NOMO-1 treated with DMSO at 0.1 percent for 48 hours (cell line): Measurements from ENCODE around the gene CDKAL1.
"Not testable (repeated sequence)": the region's sequence is repeated elsewhere in the genome, so short reads cannot be mapped to it uniquely, and the experiment has no call there.

Experiments
- DNase-seq: peaks from one replicate; lab custom pipeline; 2025; ENCODE audit not compliant: unreplicated experiment; lab: John Stamatoyannopoulos, UW

The CDKAL1 gene

DNA sequence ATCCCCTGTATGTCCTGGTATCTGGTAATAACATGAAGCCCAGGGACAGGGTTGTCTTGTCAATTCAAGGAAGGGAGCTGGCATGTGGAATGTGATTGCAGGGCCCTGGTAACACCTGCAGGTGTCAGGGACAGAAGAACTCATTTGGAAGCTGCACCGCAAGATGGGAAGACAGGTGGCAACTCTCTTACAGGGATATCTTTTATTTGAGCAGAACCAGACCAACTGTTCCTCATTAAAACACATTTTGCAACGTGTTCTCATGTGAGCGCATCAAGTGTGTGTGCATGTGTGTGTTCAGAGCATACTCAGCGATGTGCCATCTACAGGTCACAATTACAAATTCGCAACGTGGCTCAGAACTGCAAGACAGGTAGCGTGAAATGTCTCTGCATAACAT lies 688.4 kb downstream of the CDKAL1 start:
- no peak for DNase-seq

DNA sequence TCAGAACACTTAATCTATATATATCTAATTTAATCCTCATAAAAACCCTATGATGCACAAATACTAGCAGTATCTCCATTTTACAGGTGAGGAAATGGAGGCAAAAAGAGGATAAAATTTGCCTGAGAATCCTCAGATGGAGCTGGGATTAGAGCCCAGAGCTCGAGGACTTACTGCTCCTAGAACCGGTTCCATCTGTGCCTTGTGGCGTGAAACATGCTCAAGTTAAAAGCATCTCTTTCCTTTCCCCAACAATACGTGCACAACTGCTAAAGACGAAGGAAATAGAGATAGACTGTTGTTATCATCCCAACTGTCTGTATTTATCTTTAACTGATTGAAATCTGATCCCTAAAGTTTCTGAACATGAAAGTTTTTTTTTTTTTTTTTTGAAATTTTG lies 691.7 kb downstream of the CDKAL1 start:
- DNase-seq: no peak

- DNase-seq: no peak
These were observed 693.2 kb downstream of the CDKAL1 start for GRCh38 chr6:21227486-21227885.

GRCh38 chr6:21228411-21228810 lies 694.2 kb downstream of the CDKAL1 start:
- no peak for DNase-seq

GRCh38 chr6:21228876-21229460 lies 694.7 kb downstream of the CDKAL1 start:
- DNase-seq: no peak

- DNase-seq: no peak
These were observed 696.3 kb downstream of the CDKAL1 start for GRCh38 chr6:21230536-21230935.

DNA sequence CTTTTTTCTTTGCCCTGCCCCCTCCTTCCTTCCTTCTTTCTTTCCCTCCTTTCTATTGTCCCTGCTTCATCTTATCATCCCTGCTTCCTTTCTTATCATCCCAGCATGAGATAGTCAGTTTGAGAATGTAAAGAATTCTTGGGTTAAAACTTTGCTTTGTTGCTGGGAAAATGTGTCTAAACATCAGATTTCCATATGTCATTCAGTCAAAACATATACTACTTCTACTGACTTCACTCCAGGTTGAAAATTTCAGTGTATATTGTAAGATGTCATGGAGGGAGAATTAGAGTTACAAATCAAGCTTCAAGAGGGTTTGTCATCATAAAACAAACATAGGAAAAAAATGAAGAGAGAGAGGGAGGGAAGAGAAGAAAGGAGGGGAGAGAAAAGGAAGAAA lies 700.9 kb downstream of the CDKAL1 start:
- DNase-seq: no peak

DNA sequence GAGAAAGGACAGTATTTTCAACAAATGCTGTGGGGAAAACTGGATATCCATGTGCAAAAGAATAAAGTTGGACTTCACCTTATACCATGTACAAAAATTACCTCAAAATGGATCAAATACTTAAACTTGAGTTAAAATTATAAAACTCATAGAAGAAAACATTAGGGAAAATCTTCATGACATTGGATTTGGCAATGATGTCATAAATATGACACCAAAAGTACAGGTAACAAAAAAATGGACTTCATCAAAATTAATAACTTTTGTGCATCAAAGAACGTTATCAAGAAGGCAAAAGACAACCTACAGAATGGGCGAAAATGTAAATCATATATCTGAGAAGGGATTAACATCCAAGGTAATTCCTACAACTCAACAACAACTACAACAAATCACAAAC lies 704.0 kb downstream of the CDKAL1 start:
- DNase-seq: no peak

DNA sequence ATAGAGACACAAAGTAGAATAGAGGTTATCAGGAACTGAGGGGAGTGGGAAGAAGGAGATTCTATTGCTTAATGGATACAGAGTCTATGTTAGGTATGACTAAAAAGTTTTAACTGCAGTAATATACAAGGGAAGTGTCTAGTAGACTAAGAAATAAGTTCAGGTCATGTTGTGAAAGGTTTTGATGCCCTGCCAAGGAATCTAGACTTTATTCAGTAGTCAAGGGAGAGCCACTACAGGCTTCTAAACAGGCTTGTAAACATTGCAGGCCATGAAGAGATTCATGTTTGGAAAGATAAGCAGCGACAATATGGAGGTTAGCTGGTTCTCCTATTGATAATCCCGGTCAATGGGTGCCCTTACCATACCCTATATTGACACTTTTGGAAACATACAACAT lies 706.5 kb downstream of the CDKAL1 start:
- DNase-seq: no peak

GRCh38 chr6:21241231-21242130 lies 707.2 kb downstream of the CDKAL1 start:
- no peak for DNase-seq

GRCh38 chr6:21244897-21245470 lies 710.7 kb downstream of the CDKAL1 start:
- no peak for DNase-seq

DNA sequence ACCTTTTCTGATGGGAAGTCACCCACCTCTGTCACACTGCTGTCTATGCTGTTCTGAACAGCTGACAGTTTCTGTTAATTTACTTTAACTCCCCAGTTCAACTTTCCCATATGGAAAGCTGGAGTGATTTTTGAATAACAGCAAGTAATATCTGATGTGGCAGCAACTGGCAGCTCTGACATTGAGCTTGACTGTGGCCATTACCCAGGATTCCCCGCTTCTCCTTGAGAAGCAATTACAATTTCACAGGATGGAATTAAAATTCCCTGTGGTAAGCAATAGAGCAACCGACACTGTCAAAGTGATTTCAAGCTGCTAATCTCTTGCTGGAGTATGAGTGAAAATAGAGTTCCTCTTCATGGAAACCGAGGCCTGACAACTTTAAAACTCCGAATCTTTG lies 711.2 kb downstream of the CDKAL1 start:
- no peak for DNase-seq

DNA sequence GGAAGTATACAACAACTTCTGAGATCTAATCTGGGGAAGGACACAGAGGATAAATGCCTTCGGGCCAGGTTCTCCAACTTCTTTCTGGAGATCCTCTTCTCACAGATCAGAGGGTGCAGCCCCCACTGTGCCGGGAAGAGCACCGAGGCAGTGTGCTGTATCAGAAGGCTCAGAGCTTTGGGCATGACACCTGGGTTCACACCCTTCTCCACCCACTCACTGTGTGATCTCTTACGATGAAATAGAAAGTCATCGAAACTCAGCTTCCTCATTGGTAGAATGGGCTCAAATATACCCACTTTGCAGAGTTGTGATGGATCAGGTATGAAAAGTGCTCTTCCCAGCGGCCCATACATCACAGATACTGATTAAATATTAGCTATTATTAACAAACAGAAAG lies 711.8 kb downstream of the CDKAL1 start:
- DNase-seq: no peak

DNA sequence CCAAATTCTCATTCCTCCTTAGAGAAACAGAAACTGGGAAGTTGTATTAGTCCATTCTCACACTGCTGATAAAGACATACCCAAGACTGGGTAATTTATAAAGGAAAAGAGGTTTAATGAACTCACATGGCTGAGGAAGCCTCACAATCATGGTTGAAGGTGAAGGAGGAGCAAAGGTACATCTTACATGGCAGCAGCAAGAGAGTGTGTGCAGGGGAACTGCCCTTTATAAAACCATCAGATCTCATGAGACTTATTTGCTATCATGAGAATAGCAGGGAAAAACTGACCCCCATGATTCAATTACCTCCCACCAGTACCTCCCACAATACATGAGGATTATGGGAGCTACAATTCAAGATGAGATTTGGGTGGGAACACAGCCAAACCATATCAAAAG lies 720.2 kb downstream of the CDKAL1 start:
- DNase-seq: not testable (repeated sequence)

DNA sequence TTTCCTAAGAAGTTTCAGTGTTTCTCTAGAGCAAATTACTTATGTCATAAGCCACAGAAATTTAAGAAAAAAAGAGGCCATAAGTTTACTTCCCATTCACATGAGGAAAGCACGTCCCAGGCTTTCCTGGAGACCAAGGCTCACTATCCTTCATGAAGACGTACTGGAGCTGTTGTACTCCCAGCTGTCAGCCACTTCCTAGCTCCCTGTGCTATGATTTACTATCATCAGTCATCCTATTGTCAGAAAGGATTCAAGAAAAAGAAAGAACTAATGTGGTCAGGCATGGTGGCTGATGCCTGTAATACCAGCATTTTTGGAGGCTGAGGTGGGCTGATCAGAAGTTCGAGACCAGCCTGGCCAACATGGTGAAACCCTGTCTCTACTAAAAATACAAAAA lies 721.9 kb downstream of the CDKAL1 start:
- DNase-seq: no peak

DNA sequence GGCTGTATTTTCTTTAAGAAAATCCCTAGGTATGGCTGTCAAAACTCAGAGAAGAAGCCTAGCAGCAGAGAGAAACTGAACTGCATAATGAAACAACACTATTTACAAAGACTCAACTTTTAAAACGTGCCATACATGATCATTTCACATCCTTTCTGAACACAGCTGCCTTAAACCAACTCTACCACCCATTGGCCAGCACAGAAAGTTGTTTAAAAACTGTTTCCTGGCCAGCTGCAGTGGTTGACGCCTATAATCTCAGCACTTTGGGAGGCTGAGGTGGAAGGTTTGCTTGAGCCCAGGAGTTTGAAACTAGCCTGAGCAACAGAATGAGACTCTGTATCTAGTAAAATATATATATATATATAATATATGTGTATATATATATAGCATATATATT lies 722.9 kb downstream of the CDKAL1 start:
- DNase-seq: no peak

DNA sequence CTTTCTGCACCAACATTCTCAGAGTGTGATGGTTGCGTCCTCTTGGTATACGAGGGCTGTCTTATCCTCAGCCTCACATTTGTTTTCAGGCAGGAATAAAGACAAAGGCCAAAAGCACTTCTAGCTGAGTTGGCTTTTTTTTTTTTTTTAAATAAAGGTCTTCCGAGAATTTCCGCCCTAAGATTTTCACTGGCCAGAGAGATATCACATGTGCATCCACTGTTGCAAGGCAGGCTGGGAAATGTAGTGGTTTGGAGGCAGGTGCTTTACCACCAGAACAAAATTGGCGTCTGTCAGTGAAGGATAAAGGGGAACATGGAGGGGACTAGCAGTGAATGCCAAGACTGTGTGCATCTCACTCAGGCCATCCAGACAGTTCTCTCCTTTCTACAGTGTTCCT lies 724.4 kb downstream of the CDKAL1 start:
- no peak for DNase-seq

DNA sequence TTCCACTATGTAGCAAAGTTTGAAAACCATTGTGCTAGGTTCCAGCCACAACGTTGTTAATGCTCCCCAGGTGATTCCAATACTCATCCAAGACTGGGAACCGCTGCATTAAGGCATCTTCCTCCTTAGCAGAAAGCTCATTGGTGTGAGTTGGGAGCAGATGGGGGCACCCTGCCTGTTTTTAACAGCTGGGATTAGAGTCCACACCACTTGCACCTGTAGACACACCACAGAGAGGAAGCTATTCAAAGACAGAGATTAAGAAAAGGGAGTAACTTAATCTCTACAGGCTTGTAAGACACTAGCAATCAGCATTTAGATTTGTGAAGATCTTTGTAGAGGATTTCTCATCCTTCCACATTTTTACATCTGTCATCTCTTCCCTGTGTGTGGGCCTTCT lies 725.4 kb downstream of the CDKAL1 start:
- no peak for DNase-seq

- DNase-seq: no peak
These were observed 728.2 kb downstream of the CDKAL1 start for GRCh38 chr6:21262504-21262903.

DNA sequence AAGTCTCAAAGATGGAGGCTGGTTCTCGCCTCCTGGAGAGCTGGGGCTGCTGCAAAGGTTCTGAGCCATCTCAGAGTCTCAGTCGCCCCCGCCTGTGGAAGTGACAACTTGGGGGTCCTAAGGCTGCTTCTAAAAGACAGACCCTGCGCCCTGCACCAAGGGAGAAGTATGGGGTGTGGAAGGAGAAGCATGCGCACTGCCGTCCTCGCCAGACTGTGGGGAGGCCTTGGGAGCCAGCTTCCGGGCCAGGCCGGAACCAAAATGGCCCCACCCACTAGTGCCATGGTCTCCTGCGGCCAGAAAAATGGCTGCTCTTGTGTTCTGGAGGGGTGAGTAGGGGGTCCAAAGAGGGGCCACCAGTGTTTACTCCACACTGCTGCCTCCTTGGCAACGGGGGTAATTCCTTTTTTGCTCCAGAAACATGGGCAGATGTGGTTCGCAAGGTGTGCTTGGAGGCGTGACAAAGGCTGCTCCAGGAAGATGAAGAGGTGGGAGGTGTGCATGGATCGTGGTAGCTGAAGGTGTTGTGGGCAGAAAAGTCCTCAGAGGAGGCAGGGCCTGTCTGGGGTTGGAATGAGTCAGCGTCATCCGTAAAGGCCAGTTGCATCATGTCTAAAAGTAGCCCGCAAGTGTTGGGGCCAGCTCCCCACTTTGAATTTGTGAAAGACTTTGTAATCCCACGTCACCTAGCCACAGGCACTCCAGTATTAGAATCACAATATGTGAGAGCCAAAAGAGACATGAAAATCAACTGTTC lies 729.5 kb downstream of the CDKAL1 start:
- peak; percentile 92 for DNase-seq

DNA sequence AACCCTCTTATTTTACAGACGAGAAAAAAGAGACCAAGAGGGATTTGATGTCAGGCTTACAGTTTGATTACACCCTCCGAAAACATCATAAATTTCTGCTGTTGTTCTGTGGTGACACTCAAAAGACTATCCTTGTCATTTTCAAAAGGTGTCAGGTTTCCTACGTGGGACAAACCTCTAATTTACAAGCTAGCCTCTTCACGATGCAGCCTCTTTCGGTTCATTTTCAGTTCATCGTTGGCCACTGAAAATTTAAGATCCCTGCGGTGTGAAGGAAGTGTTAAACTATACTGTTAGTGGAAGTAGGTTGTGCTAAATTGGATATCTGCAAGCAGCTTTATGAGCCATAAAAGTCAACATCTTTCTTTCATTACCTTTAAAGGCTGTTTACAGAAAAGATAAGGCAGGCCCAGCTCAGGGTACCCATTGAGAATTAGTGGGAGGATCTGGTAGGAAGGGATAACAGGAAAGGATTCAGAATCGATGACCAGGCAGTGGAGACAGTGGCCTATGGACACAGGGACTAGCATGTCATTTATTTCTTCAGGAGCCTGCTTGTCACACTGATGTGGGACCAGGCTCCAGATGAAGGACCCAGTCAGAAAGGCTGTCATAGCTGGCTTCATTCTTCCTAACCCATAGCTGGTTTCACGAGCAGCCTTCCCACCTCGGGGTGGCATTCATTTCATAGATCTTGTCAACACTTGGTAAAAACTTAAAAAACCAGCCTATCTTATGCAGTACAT lies 730.2 kb downstream of the CDKAL1 start:
- DNase-seq: peak; percentile 35
